HS-5 (cell line): Measurements from ENCODE around the gene PSTPIP1.

Experiments used
- DNase-seq: peaks from one replicate; pipeline ENCODE4 v3.0.0-alpha.2; 2012; ENCODE audit warnings: low read depth

The PSTPIP1 gene

GRCh38 chr15:76999996-77000395 lies 5.1 kb downstream of the PSTPIP1 start:
- DNase-seq, result no peak

GRCh38 chr15:77001351-77001750 lies 6.4 kb downstream of the PSTPIP1 start:
- no peak for DNase-seq

GRCh38 chr15:77001966-77002365 lies 7.0 kb downstream of the PSTPIP1 start:
- DNase-seq, result no peak

- no peak for DNase-seq
Measured at GRCh38 chr15:77002436-77002835, 7.5 kb downstream of the PSTPIP1 start.

- DNase-seq, result no peak
Measured at GRCh38 chr15:77002954-77003912, 8.3 kb downstream of the PSTPIP1 start.

GRCh38 chr15:77004189-77004588 lies 9.3 kb downstream of the PSTPIP1 start:
- no peak for DNase-seq

GRCh38 chr15:77009176-77009575 lies 14.2 kb downstream of the PSTPIP1 start:
- DNase-seq, result no peak

- no peak for DNase-seq
Measured at GRCh38 chr15:77009646-77010311, 14.9 kb downstream of the PSTPIP1 start.

GRCh38 chr15:77010312-77010686 lies 15.4 kb downstream of the PSTPIP1 start:
- no peak for DNase-seq

- no peak for DNase-seq
Measured at GRCh38 chr15:77010857-77011256, 15.9 kb downstream of the PSTPIP1 start.

- no peak for DNase-seq
Measured at GRCh38 chr15:77012117-77012712, 17.3 kb downstream of the PSTPIP1 start.

GRCh38 chr15:77012868-77013267 lies 17.9 kb downstream of the PSTPIP1 start:
- no peak for DNase-seq

GRCh38 chr15:77013776-77014131 lies 18.8 kb downstream of the PSTPIP1 start:
- DNase-seq, result no peak

- no peak for DNase-seq
Measured at GRCh38 chr15:77014132-77015081, 19.5 kb downstream of the PSTPIP1 start.

GRCh38 chr15:77015646-77016320 lies 20.9 kb downstream of the PSTPIP1 start:
- no peak for DNase-seq

GRCh38 chr15:77016321-77016695 lies 21.4 kb downstream of the PSTPIP1 start:
- no peak for DNase-seq

GRCh38 chr15:77017091-77017660 lies 22.2 kb downstream of the PSTPIP1 start:
- no peak for DNase-seq

- no peak for DNase-seq
Measured at GRCh38 chr15:77017761-77018720, 23.1 kb downstream of the PSTPIP1 start.

GRCh38 chr15:77018796-77019505 lies 24.0 kb downstream of the PSTPIP1 start:
- no peak for DNase-seq
